Ishikawa (cell line): Measurements from ENCODE around the gene TAS2R60.

ENCODE experiments used
- CEBPB ChIP-seq: IDR thresholded peaks from 2 replicates; pipeline ENCODE4 v1.6.1; 2012
- CREB1 ChIP-seq: IDR thresholded peaks from 2 replicates; pipeline ENCODE4 v1.6.1; 2012; ENCODE audit warnings: low read depth
- EGR1 ChIP-seq: IDR thresholded peaks from 2 replicates; pipeline ENCODE4 v1.6.1; 2012
- EP300 ChIP-seq: IDR thresholded peaks from 2 replicates; pipeline ENCODE4 v1.6.1; 2012; ENCODE audit warnings: borderline replicate concordance
- FOXM1 ChIP-seq: IDR thresholded peaks from 2 replicates; pipeline ENCODE4 v1.6.1; 2012; ENCODE audit warnings: low read depth, borderline replicate concordance
- MAX ChIP-seq: IDR thresholded peaks from 2 replicates; pipeline ENCODE4 v1.6.1; 2012
- NFIC ChIP-seq: IDR thresholded peaks from 2 replicates; pipeline ENCODE4 v1.6.1; 2012
- RAD21 ChIP-seq: IDR thresholded peaks from 2 replicates; pipeline ENCODE4 v1.6.1; 2012; ENCODE audit warnings: low read depth
- REST ChIP-seq: IDR thresholded peaks from 2 replicates; pipeline ENCODE4 v1.6.1; 2012; ENCODE audit warnings: low read depth, mild to moderate bottlenecking
- TAF1 ChIP-seq: IDR thresholded peaks from 2 replicates; pipeline ENCODE4 v1.6.1; 2012; ENCODE audit warnings: low read depth, mild to moderate bottlenecking
- TCF12 ChIP-seq: IDR thresholded peaks from 2 replicates; pipeline ENCODE4 v1.6.1; 2012; ENCODE audit warnings: low read depth
- TEAD4 ChIP-seq: IDR thresholded peaks from 2 replicates; pipeline ENCODE4 v1.6.1; 2012
- USF1 ChIP-seq: IDR thresholded peaks from 2 replicates; pipeline ENCODE4 v1.6.1; 2012
- YY1 ChIP-seq: IDR thresholded peaks from 2 replicates; pipeline ENCODE4 v1.6.1; 2012; ENCODE audit warnings: low read depth
- ZBTB7A ChIP-seq: IDR thresholded peaks from 2 replicates; pipeline ENCODE4 v1.6.1; 2012; ENCODE audit warnings: low read depth

TAS2R60 gene

GRCh38 chr7:143487566-143487965 lies 44.3 kb downstream of the TAS2R60 start:
- TF ChIP-seq TAF1 (no peak), EP300 (no peak), FOXM1 (no peak), TEAD4 (no peak)

GRCh38 chr7:143490717-143491306 lies 47.6 kb downstream of the TAS2R60 start:
- no peak for TF ChIP-seq EGR1
- no peak for TF ChIP-seq CREB1
- no peak for TF ChIP-seq MAX
- TF ChIP-seq FOXM1: no peak
- TF ChIP-seq RAD21: peak; percentile 55
- no peak for TF ChIP-seq TCF12

- TF ChIP-seq CEBPB: no peak
- TF ChIP-seq EP300: no peak
- no peak for TF ChIP-seq ZBTB7A
- TF ChIP-seq USF1: no peak
- no peak for TF ChIP-seq REST
- TF ChIP-seq TEAD4: no peak
- no peak for TF ChIP-seq FOXM1
- TF ChIP-seq RAD21: no peak
- TF ChIP-seq TCF12: no peak
- TF ChIP-seq EGR1: no peak
Measured at GRCh38 chr7:143492043-143492471, 48.8 kb downstream of the TAS2R60 start.

- TF ChIP-seq YY1: no peak
- TF ChIP-seq EGR1: no peak
- no peak for TF ChIP-seq TAF1
- TF ChIP-seq MAX: no peak
- TF ChIP-seq CEBPB: no peak
- TF ChIP-seq NFIC: no peak
- no peak for TF ChIP-seq CREB1
- TF ChIP-seq USF1: no peak
- TF ChIP-seq RAD21: no peak
- no peak for TF ChIP-seq FOXM1
- no peak for TF ChIP-seq EP300
- no peak for TF ChIP-seq REST
- no peak for TF ChIP-seq TEAD4
- TF ChIP-seq ZBTB7A: no peak
- TF ChIP-seq TCF12: no peak
Measured at GRCh38 chr7:143492799-143493739, 49.8 kb downstream of the TAS2R60 start.

- no peak for TF ChIP-seq FOXM1
- no peak for TF ChIP-seq TAF1
- no peak for TF ChIP-seq REST
- no peak for TF ChIP-seq CEBPB
- no peak for TF ChIP-seq ZBTB7A
- no peak for TF ChIP-seq MAX
- TF ChIP-seq TCF12: no peak
- no peak for TF ChIP-seq CREB1
- TF ChIP-seq NFIC: no peak
Measured at GRCh38 chr7:143493751-143494150, 50.5 kb downstream of the TAS2R60 start.
